HT1080 (cell line): ENCODE measurements around the gene ASPM. TPM values are rescaled to one million over a fixed set of nuclear protein-coding genes. Genes with fewer than 3 reads are reported as not detected.

ENCODE experiments used
- DNase-seq: peaks from one replicate; pipeline ENCODE4 v3.0.0-alpha.2; 2015; ENCODE audit warnings: low read depth
- polyA plus RNA-seq, 2 experiments: library from polyadenylated mRNA; depleted of rRNA; stranded (reverse); fragments of >200 nt; gene quantifications; 2 replicates each; pipeline ENCODE4 v1.2.3, GENCODE V29; 2015
- total RNA-seq: library from RNA; depleted of rRNA; stranded (reverse); fragments of >200 nt; shearing (Covaris generic); gene quantifications from 2 replicates; pipeline ENCODE4 v1.2.3, GENCODE V29; 2014; rRNA removed

The ASPM gene
- total RNA-seq, result 33.5 and 36.9 TPM in 2 replicates
- polyA plus RNA-seq (2015; cell fraction: cytosol; rRNA removed), result 11.2 and 16.3 TPM in 2 replicates
- 159 and 176 TPM in 2 replicates for polyA plus RNA-seq (2015; cell fraction: nucleus; rRNA removed)

- DNase-seq, result peak; percentile 94
Measured at GRCh38 chr1:197146101-197147095, at the start of gene ASPM. ASPM (minus strand) TSS chr1:197146669; CDS start chr1:197146437, 232 bp downstream.

GRCh38 chr1:197195100-197195499 is 48.6 kb upstream of the ASPM start:
- DNase-seq, result no peak

GRCh38 chr1:197184190-197184589 is 37.7 kb upstream of the ASPM start:
- DNase-seq, result no peak

GRCh38 chr1:197183195-197183748 is 36.8 kb upstream of the ASPM start:
- no peak for DNase-seq

GRCh38 chr1:197182716-197183115 is 36.2 kb upstream of the ASPM start:
- no peak for DNase-seq

GRCh38 chr1:197181982-197182381 is 35.5 kb upstream of the ASPM start:
- DNase-seq, result no peak

- peak; percentile 77 for DNase-seq
Measured at GRCh38 chr1:197180252-197180878, 33.9 kb upstream of the ASPM start.

- peak; percentile 45 for DNase-seq
Measured at GRCh38 chr1:197178998-197179397, 32.5 kb upstream of the ASPM start.

- no peak for DNase-seq
Measured at GRCh38 chr1:197174818-197175217, 28.3 kb upstream of the ASPM start.

- DNase-seq, result no peak
Measured at GRCh38 chr1:197173571-197174507, 27.4 kb upstream of the ASPM start.

- DNase-seq, result no peak
Measured at GRCh38 chr1:197171531-197171930, 25.1 kb upstream of the ASPM start.

GRCh38 chr1:197170538-197170937 is 24.1 kb upstream of the ASPM start:
- DNase-seq, result no peak

GRCh38 chr1:197159461-197159860 is 13.0 kb upstream of the ASPM start:
- no peak for DNase-seq

GRCh38 chr1:197156692-197157091 is 10.2 kb upstream of the ASPM start:
- no peak for DNase-seq

GRCh38 chr1:197152662-197153061 is 6.2 kb upstream of the ASPM start:
- DNase-seq, result no peak

GRCh38 chr1:197151185-197151584 is 4.7 kb upstream of the ASPM start:
- DNase-seq, result no peak

GRCh38 chr1:197150336-197151005 is 4.0 kb upstream of the ASPM start:
- DNase-seq, result no peak

GRCh38 chr1:197149340-197149739 is 2.9 kb upstream of the ASPM start:
- DNase-seq, result no peak

GRCh38 chr1:197145446-197146024 is 934 bp downstream of the ASPM start:
- DNase-seq, result peak; percentile 2
